Subcutaneous abdominal adipose tissue (tissue), 5 donors: ENCODE data around the gene TBC1D14.

Source experiments
- H3K27ac ChIP-seq: one replicate; pipeline ENCODE4 v1.7.0; 2013; ENCODE audit warnings: low read depth, mild to moderate bottlenecking, inconsistent platforms, low read length, moderate library complexity
- H3K27me3 ChIP-seq, 5 donors: one replicate each; pipeline ENCODE4 v1.7.0; 2013; ENCODE audit warnings: low read length in 5 of 5, inconsistent platforms in 1 of 5; ENCODE audit not compliant: control insufficient read depth in 5 of 5, insufficient read depth in 4 of 5
- H3K36me3 ChIP-seq, 5 donors: one replicate each; pipeline ENCODE4 v1.7.0; 2013; ENCODE audit warnings: low read length in 5 of 5; ENCODE audit not compliant: control insufficient read depth in 5 of 5, insufficient read depth in 5 of 5
- H3K4me1 ChIP-seq, 5 donors: one replicate each; pipeline ENCODE4 v1.7.0; 2013; ENCODE audit warnings: low read length in 5 of 5, mild to moderate bottlenecking in 3 of 5, moderate library complexity in 1 of 5; ENCODE audit not compliant: control insufficient read depth in 5 of 5, insufficient read depth in 5 of 5
- H3K4me3 ChIP-seq, 5 donors: one replicate each; pipeline ENCODE4 v1.7.0; 2013; ENCODE audit warnings: low read length in 5 of 5, low read depth in 1 of 5
- H3K9ac ChIP-seq, 5 donors: one replicate each; pipeline ENCODE4 v1.7.0; 2013; ENCODE audit warnings: low read length in 5 of 5, mild to moderate bottlenecking in 4 of 5, moderate library complexity in 3 of 5
- H3K9me3 ChIP-seq, 5 donors: one replicate each; pipeline ENCODE4 v1.7.0; 2013; ENCODE audit warnings: low read length in 5 of 5; ENCODE audit not compliant: control insufficient read depth in 5 of 5
- donor health status: healthy.
- donor health status: healthy.
- donor health status: healthy.
- donor health status: healthy.
- donor health status: healthy.

TBC1D14 gene

GRCh38 chr4:6926681-6927478 lies 17.3 kb downstream of the TBC1D14 start:
- Histone ChIP-seq H3K4me3 (no peak overlapping the region), H3K4me1 (peaks cover 4 to 72% (median 49%) of the 10 kb centered on the region in 5 donors), H3K27ac (peak overlapping the region; percentile 23)

GRCh38 chr4:6928081-6928480 lies 18.5 kb downstream of the TBC1D14 start:
- Histone ChIP-seq H3K9ac (peak overlapping the region in 1 of 5 donors; percentile 42), H3K36me3 (peaks cover 0 to 17% (median 15%) of the 10 kb centered on the region in 5 donors), H3K4me3 (no peak overlapping the region), H3K27me3 (no peaks in the 10 kb centered on the region), H3K27ac (no peak overlapping the region), H3K4me1 (peaks cover 4 to 78% (median 55%) of the 10 kb centered on the region in 5 donors), H3K9me3 (no peaks in the 10 kb centered on the region)

More at GRCh38 chr4:6926681-6927478, 17.3 kb downstream of the TBC1D14 start:
- no peak overlapping the region for H3K9ac ChIP-seq
- no peaks in the 10 kb centered on the region for H3K27me3 ChIP-seq
- no peaks in the 10 kb centered on the region for H3K9me3 ChIP-seq
- peaks cover 0 to 17% (median 15%) of the 10 kb centered on the region in 5 donors for H3K36me3 ChIP-seq

- peaks cover 4 to 77% (median 47%) of the 10 kb centered on the region in 5 donors for H3K4me1 ChIP-seq
- H3K27ac ChIP-seq: no peak overlapping the region
- no peaks in the 10 kb centered on the region for H3K27me3 ChIP-seq
- no peak overlapping the region for H3K4me3 ChIP-seq
- peak overlapping the region in 1 of 5 donors; percentile 9 for H3K9ac ChIP-seq
- H3K9me3 ChIP-seq: no peaks in the 10 kb centered on the region
- peaks cover 0 to 6% (median 3%) of the 10 kb centered on the region in 5 donors for H3K36me3 ChIP-seq
Measured at GRCh38 chr4:6929339-6929811, 19.7 kb downstream of the TBC1D14 start.

- Histone ChIP-seq H3K4me1 (peaks cover 2 to 75% (median 46%) of the 10 kb centered on the region in 5 donors), H3K9me3 (no peaks in the 10 kb centered on the region), H3K27me3 (no peaks in the 10 kb centered on the region), H3K36me3 (peaks cover 0 to 2% (median 0%) of the 10 kb centered on the region in 5 donors), H3K4me3 (no peak overlapping the region), H3K27ac (no peak overlapping the region), H3K9ac (no peak overlapping the region)
Measured at GRCh38 chr4:6929812-6930464, 20.3 kb downstream of the TBC1D14 start.

- no peaks in the 10 kb centered on the region for H3K9me3 ChIP-seq
- no peak overlapping the region for H3K27ac ChIP-seq
- H3K4me3 ChIP-seq: no peak overlapping the region
- H3K4me1 ChIP-seq: peaks cover 0 to 62% (median 35%) of the 10 kb centered on the region in 5 donors
- peaks cover 0 to 2% (median 0%) of the 10 kb centered on the region in 5 donors for H3K36me3 ChIP-seq
- H3K9ac ChIP-seq: no peak overlapping the region
- H3K27me3 ChIP-seq: no peaks in the 10 kb centered on the region
Measured at GRCh38 chr4:6932475-6932874, 22.8 kb downstream of the TBC1D14 start.

- peaks cover under 1 to 62% (median 38%) of the 10 kb centered on the region in 5 donors for H3K4me1 ChIP-seq
- no peaks in the 10 kb centered on the region for H3K9me3 ChIP-seq
- H3K27me3 ChIP-seq: no peaks in the 10 kb centered on the region
- H3K4me3 ChIP-seq: no peak overlapping the region
- no peak overlapping the region for H3K9ac ChIP-seq
- H3K36me3 ChIP-seq: peaks cover 0 to 2% (median 0%) of the 10 kb centered on the region in 5 donors
- H3K27ac ChIP-seq: no peak overlapping the region
Measured at GRCh38 chr4:6932918-6933317, 23.3 kb downstream of the TBC1D14 start.

GRCh38 chr4:6933691-6934430 lies 24.2 kb downstream of the TBC1D14 start:
- Histone ChIP-seq H3K27ac (no peak overlapping the region), H3K27me3 (no peaks in the 10 kb centered on the region), H3K36me3 (peaks cover 0 to 2% (median 0%) of the 10 kb centered on the region in 5 donors), H3K9me3 (no peaks in the 10 kb centered on the region), H3K4me3 (no peak overlapping the region), H3K4me1 (peaks cover 4 to 62% (median 43%) of the 10 kb centered on the region in 5 donors), H3K9ac (no peak overlapping the region)

GRCh38 chr4:6935965-6936364 lies 26.3 kb downstream of the TBC1D14 start:
- Histone ChIP-seq H3K4me1 (peaks cover 4 to 68% (median 44%) of the 10 kb centered on the region in 5 donors), H3K27me3 (no peaks in the 10 kb centered on the region), H3K36me3 (peaks cover 0 to 2% (median 0%) of the 10 kb centered on the region in 5 donors), H3K9ac (no peak overlapping the region), H3K4me3 (no peak overlapping the region), H3K9me3 (no peaks in the 10 kb centered on the region), H3K27ac (no peak overlapping the region)

- no peak overlapping the region for H3K27ac ChIP-seq
- peaks cover 0 to 2% (median 0%) of the 10 kb centered on the region in 5 donors for H3K36me3 ChIP-seq
- no peaks in the 10 kb centered on the region for H3K27me3 ChIP-seq
- H3K4me1 ChIP-seq: peaks cover 4 to 76% (median 47%) of the 10 kb centered on the region in 5 donors
- H3K9me3 ChIP-seq: no peaks in the 10 kb centered on the region
- H3K9ac ChIP-seq: no peak overlapping the region
- peak overlapping the region in 1 of 5 donors; percentile 10 for H3K4me3 ChIP-seq
Measured at GRCh38 chr4:6937201-6937600, 27.6 kb downstream of the TBC1D14 start.
